Type B pancreatic cell (in vitro differentiated cells): Measurements from ENCODE around the gene GMEB2. TPM values are rescaled to one million over a fixed set of nuclear protein-coding genes. Genes with fewer than 3 reads are reported as not detected.

Experiments
- DNase-seq: peaks from one replicate; pipeline ENCODE4 v3.0.0; 2021; ENCODE audit warnings: mixed read lengths; ENCODE audit not compliant: unreplicated experiment; ENCODE audit errors: extremely low spot score
- H3K27ac Mint-ChIP-seq: 2 replicates; pipeline ENCODE4 v1.8.0; 2021; ENCODE audit warnings: mild to moderate bottlenecking, mixed read lengths
- H3K27me3 Mint-ChIP-seq: 2 replicates; pipeline ENCODE4 v1.8.0; 2021; ENCODE audit warnings: mixed read lengths
- H3K36me3 Mint-ChIP-seq: 2 replicates; pipeline ENCODE4 v1.8.0; 2021; ENCODE audit warnings: mixed read lengths
- H3K4me1 Mint-ChIP-seq: one replicate; pipeline ENCODE4 v1.8.0; 2021; ENCODE audit warnings: mixed read lengths; ENCODE audit not compliant: unreplicated experiment
- H3K4me3 Mint-ChIP-seq: 2 replicates; pipeline ENCODE4 v1.8.0; 2021; ENCODE audit warnings: mild to moderate bottlenecking, mixed read lengths
- H3K9me3 Mint-ChIP-seq: 2 replicates; pipeline ENCODE4 v1.8.0; 2021; ENCODE audit warnings: mixed read lengths
- total RNA-seq: library from RNA; stranded (reverse); gene quantifications from 2 replicates; pipeline ENCODE4 v1.2.1, GENCODE V29; 2021; ENCODE audit warnings: low replicate concordance
- TF ChIP-seq, protein P1 (sequence below): fragments of 200-600 bp; sonication (generic); conservative IDR thresholded peaks from 2 replicates; pipeline ENCODE4 v1.5.0; 2021; ENCODE audit warnings: antibody characterized with exemption, mild to moderate bottlenecking

The GMEB2 gene
- total RNA-seq, 1 donor from 2014 or later = 13.9 TPM

GRCh38 chr20:63582382-63583063 lies 44.4 kb downstream of the GMEB2 start:
- H3K4me3 Mint-ChIP-seq = no peak overlapping the region
- peaks cover 3% of the 10 kb centered on the region for H3K27me3 Mint-ChIP-seq
- H3K27ac Mint-ChIP-seq = no peak overlapping the region
- H3K4me1 Mint-ChIP-seq = peaks cover 8% of the 10 kb centered on the region
- TF ChIP-seq, protein P1, sequence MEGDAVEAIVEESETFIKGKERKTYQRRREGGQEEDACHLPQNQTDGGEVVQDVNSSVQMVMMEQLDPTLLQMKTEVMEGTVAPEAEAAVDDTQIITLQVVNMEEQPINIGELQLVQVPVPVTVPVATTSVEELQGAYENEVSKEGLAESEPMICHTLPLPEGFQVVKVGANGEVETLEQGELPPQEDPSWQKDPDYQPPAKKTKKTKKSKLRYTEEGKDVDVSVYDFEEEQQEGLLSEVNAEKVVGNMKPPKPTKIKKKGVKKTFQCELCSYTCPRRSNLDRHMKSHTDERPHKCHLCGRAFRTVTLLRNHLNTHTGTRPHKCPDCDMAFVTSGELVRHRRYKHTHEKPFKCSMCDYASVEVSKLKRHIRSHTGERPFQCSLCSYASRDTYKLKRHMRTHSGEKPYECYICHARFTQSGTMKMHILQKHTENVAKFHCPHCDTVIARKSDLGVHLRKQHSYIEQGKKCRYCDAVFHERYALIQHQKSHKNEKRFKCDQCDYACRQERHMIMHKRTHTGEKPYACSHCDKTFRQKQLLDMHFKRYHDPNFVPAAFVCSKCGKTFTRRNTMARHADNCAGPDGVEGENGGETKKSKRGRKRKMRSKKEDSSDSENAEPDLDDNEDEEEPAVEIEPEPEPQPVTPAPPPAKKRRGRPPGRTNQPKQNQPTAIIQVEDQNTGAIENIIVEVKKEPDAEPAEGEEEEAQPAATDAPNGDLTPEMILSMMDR = no peak
- H3K36me3 Mint-ChIP-seq = no peaks in the 10 kb centered on the region
- no peak for DNase-seq
- no peaks in the 10 kb centered on the region for H3K9me3 Mint-ChIP-seq

DNA sequence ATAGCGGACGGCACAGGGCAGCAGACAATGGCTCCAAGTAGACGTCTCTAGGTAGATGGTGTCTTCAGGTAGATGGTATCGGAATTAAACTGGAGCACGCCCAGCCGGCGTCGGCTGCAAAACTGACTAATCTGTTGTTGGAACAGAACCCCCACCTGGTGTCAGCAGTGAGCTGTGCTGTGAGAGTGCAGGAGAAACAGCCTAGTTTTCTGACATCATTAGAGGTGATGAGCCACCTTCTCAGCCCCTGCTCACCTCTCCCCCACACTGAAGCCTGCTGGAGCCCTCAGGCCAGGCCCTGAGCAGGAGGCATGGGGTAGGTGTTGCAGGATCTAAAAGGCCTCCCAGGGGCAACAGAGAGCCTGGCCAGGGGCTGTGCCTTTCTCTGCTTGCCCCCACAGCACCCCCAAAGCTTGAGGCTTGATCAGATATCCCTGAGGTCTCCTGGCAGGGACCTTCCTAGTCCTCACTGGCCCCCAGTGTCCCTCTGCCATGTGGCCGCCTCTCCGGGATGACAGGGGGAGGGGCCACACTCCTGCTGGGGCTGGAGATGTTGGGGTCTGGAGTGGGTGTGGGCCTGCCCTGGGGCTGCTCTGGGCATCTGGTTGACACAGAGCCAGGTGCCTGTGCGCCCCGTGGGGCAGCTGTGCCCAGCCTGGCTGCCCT lies 46.0 kb downstream of the GMEB2 start:
- Mint-ChIP-seq H3K4me1 (peaks cover 12% of the 10 kb centered on the region), H3K27ac (no peak overlapping the region), H3K4me3 (no peak overlapping the region), H3K27me3 (peaks cover 7% of the 10 kb centered on the region), H3K36me3 (no peaks in the 10 kb centered on the region), H3K9me3 (no peaks in the 10 kb centered on the region)
- TF ChIP-seq, protein P1 = peak; percentile 45
- no peak for DNase-seq

DNA sequence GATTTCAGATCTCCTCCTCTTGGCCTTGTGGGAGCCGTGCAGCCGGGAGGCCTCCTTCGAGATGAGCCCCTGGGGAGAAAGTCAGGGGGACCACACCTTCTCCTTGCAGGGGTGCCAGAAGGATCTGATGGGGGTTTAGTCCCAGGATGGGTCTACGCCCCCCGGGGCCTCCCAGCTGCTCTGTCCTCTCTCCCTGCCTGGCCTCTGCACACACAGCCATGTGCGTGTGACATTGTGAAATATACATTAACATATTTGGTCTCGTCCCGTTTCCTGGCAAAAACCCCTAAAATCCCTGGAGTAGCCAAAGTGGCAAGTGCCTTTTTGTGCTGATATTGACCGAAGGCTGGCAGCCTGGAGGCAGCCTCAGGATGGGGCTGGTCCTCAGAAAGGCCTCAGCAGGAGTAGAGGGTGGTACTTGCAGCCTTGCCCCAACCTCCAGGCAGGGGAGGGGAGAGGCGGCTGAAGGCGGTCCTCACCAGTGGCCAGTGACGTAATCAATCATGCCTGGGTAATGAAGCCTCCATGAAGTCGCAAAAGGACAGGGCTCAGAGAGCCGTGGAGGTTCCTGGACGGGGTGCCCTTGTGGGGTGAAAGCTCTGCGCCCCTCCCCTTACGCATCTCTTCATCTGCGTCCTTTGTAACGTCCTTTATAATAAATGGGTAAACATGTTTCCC lies 47.7 kb downstream of the GMEB2 start:
- Mint-ChIP-seq H3K4me3 (no peak overlapping the region), H3K27ac (no peak overlapping the region), H3K9me3 (no peaks in the 10 kb centered on the region), H3K36me3 (no peaks in the 10 kb centered on the region), H3K27me3 (peaks cover 7% of the 10 kb centered on the region), H3K4me1 (peaks cover 12% of the 10 kb centered on the region)
- DNase-seq = no peak
- TF ChIP-seq, protein P1 = no peak

- peaks cover 7% of the 10 kb centered on the region for H3K27me3 Mint-ChIP-seq
- H3K4me1 Mint-ChIP-seq = peaks cover 12% of the 10 kb centered on the region
- H3K4me3 Mint-ChIP-seq = no peak overlapping the region
- no peak overlapping the region for H3K27ac Mint-ChIP-seq
- H3K9me3 Mint-ChIP-seq = no peaks in the 10 kb centered on the region
- no peaks in the 10 kb centered on the region for H3K36me3 Mint-ChIP-seq
- TF ChIP-seq, protein P1 = no peak
- no peak for DNase-seq
Observed at GRCh38 chr20:63578224-63579016, 48.5 kb downstream of the GMEB2 start.

DNA sequence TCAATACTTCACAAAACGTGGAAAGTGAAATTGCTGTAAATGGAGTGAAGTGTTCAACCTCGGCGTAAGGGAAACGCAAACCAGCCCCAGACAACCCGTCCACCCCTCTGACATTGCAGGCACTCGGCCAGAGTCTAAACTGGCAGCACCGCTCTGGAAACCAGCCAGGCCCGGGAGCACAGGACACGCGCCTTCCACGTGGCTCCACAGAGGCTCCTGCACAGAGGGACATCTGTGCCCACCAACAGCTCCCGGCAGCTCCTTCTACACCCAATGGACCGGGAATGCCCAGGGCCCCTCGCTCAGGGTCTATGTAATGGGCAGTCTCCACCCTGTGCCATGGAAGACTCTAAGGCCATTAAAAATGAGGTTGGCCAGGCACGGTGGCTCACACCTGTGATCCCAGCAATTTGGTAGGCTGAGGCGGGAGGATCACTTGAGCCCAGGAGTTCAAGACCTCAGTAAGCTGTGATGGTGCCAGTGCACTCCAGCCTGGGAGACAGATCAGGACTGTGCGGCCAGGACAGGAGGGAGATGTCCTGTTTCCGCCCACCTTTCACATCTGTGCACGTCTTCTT lies 49.5 kb downstream of the GMEB2 start:
- no peak for DNase-seq
- peaks cover 7% of the 10 kb centered on the region for H3K27me3 Mint-ChIP-seq
- peaks cover 4% of the 10 kb centered on the region for H3K4me1 Mint-ChIP-seq
- TF ChIP-seq, protein P1 = no peak
- no peaks in the 10 kb centered on the region for H3K9me3 Mint-ChIP-seq
- H3K36me3 Mint-ChIP-seq = no peaks in the 10 kb centered on the region
- H3K27ac Mint-ChIP-seq = no peak overlapping the region
- H3K4me3 Mint-ChIP-seq = no peak overlapping the region
